Cerebellar cortex (tissue), 1 donor: Measurements from ENCODE around the gene RIPOR2.
"Not testable (repeated sequence)": the region's sequence is repeated elsewhere in the genome, so short reads cannot be mapped to it uniquely, and the experiment has no call there.

Source experiments
- DNase-seq: peaks from one replicate; pipeline ENCODE4 v3.0.0-alpha.2; 2015; ENCODE audit warnings: low spot score

The RIPOR2 gene

DNA sequence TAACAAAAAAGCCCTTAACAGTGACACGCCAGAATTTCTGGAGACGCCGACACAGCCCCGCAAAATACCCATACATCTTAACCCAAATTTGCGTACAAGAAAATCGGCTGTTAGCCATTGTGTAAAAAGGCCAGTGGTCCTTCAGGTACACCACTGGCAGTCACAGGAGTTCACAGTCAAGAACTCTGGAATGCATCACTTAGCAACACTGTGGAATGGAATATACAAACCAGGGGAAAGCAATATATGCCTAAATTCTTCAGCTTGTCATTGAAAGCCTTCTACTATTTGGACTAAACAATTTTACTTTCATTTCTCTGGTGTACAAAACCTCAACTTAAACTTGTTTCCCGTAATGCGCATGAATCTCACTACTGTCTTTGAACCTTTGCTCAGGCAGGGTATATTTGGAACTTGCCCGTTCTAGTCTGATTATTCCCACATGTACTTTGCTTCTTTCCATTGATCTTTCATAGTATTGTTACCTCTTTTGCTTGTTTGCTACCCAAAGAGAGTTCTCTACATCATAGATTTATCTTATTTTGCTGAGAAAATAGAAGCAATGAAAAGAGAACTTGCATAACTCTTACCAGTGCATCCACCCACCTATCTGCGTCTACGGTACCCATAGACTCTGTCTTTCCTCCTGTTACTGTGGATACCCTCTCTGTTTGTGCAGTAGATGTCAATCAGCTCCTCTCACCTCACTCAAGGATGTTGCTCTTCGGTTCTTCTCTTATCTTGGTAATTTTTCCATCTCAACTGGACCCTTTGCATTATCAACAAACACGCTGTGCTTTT is 136.8 kb downstream of the RIPOR2 start, which contains the start of gene ARMH2:
Gene ARMH2 (minus strand): TSS at position 178 of the 801 bp plus-strand sequence. CDS start 60 bp downstream, at position 118.
- no peak for DNase-seq

DNA sequence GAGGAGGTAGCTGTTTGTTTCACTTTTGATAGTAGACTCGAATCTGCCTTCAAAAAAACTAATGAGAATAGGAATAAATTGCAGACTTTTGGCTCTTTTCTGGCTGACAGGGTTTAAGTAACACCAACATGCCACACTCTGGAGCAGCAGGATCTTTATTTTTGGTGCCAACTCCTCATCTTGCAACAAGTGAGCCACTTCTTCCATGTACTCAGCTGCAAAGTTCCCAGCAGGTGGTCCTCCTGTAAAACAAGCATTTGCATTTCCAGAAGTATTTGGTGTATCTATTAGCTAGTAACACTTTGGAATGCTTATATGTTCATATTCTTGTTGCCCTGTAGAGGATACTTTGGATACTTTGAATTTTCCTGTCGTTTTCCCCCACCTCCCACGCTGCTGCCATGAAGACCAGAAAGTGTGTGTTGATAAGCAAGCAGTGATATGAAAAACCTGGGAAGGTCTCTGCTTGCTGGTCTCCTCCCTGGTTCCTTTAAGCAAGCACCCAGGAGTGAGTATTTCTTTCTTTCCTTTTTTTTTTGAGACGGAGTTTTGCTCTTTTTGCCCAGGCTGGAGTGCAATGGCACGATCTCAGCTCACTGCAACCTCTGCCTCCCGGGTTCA is 138.1 kb downstream of the RIPOR2 start:
- DNase-seq = no peak

- no peak for DNase-seq
Measured at GRCh38 chr6:24796616-24797290, 139.0 kb downstream of the RIPOR2 start.

GRCh38 chr6:24795106-24795505 is 140.7 kb downstream of the RIPOR2 start:
- DNase-seq = no peak

DNA sequence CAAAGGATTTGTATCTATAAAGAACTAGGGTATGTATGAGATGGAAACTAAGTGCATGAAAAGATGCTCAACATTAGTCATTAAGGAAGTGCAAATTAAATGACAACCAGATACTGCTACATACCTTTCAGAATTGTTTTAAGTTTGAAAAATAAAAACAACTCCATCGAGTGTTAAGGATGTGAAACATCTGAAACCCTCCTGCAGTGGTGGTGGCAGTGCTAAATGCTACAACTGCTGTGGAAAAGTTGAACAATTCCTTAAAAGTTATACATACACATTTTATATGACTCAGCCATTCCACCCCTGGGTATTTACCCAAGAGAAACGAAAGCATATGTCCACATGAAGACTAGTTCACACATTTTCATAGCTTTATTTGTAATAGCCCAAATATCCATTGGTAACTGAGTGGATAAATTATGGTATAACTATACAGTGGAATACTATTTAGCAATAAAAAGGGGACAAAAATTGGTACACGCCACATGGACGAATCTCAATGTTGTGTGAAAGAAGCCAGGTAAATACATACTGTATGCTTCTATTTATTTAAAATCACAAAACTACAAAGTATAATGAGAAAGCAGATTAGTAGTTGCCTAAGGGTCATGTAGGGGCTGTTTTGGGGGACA is 147.6 kb downstream of the RIPOR2 start:
- DNase-seq = no peak

GRCh38 chr6:24780206-24780605 is 155.6 kb downstream of the RIPOR2 start:
- no peak for DNase-seq

DNA sequence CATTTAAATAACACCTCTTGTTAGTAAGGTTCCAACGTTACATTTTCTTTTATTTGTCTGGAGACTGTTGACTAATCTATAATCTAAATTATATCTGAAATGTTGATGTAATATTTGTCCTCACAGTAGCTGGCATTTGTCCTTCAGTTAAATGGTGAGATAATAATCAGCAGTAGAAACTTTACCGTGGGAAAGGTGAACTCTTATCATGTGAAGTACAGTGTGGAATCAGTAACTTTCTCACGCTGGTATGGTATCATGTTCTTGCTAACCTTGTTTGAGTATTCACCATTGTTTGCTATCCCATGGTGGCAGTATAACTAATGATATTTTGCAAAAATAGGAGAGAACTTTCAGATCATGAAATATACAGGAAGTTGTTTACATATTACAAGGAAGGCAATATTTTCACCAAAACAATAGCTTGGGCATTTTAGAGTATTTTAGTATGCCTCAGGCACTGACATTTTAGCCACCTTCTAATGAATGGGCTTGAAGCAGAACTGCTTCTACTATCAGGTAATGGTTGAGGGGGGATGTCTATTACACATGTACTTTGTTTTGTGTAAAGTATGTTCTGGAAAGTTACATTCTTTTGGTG is 156.2 kb downstream of the RIPOR2 start:
- DNase-seq = no peak

DNA sequence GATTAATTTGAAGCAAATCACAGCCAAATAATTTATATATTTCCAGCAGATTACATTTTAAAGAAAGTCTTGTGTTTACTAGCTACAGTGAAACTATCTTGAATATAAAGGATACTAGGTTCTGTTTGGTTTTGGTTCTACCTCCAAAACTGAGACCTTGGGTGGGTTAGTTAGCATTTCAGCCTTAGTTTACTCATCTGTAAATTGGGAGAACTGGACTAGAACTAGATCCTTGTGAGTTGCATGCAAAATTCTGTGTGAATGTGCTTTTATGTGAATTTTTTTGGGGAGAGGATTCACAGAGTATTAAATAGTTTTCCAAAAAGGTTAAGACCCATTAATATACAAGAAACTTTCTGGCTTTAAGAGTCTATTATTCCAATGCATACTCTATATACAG is 156.9 kb downstream of the RIPOR2 start:
- DNase-seq = no peak

DNA sequence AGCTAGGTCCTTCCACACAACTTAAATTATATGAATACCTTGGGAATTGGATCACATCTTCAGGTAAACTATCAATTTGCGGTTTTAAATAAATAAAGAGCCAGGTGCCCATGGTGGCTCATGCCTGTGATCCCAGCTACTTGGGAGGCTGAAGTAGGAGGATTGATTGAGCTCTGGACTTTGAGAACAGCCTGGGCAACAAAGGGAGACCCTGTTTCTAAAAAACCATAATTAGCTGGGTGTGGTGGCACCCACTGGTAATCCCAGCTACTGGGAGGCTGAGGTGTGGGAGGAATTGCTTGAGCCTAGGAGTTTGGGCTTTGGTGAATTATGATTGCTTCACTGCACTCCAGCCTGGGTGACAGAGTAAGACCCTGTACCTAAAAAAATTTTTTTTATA is 157.6 kb downstream of the RIPOR2 start:
- no peak for DNase-seq

- DNase-seq = no peak
Measured at GRCh38 chr6:24777227-24777626, 158.5 kb downstream of the RIPOR2 start.

DNA sequence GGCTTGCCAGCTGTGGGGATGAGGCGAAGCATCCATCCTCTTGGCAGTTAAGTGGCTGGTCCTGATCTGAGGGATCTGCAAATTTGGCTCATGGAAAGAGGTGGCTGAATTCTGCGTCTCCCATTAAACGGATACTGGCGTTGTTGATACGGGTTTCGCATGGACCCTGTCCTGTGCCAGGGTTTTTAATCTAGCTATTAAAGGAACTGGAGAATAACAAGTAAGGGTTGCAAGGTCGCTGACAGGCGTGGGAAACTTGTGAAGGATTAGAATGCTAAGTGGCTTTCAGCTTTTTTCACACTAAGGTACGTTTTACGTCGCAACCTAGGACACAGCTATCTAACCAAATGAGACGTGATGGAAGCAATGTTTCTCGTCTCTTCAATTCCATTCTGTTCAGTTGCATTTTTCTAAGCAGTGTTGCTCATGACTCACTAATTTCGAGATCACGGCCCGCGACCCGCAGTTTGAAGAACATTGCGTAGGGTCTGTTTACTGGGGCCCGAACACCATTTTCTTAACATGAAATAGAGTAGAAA is 160.2 kb downstream of the RIPOR2 start:
- no peak for DNase-seq

GRCh38 chr6:24774696-24775519 is 160.9 kb downstream of the RIPOR2 start, which contains the start of gene GMNN:
Gene GMNN (plus strand): TSS chr6:24774937. CDS start chr6:24777247, 2,310 bp downstream.
- DNase-seq = peak; percentile 96

GRCh38 chr6:24768361-24768760 is 167.4 kb downstream of the RIPOR2 start:
- DNase-seq = no peak

GRCh38 chr6:24766680-24767462 is 168.9 kb downstream of the RIPOR2 start:
- DNase-seq = peak; percentile 22

DNA sequence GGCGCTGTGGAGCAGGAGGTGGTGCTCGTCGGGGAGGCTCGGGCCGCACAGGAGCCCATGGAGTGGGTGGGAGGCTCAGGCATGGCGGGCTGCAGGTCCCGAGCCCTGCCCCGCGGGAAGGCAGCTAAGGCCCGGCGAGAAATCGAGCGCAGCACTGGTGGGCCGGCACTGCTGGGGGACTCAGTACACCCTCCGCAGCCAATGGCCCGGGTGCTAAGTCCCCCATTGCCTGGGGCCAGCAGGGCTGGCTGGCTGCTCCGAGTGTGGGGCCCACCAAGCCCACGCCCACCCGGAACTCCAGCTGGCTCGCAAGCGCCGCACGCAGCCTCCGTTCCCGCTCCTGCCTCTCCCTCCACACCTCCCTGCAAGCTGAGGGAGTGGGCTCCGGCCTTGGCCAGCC is 169.8 kb downstream of the RIPOR2 start:
- not testable (repeated sequence) for DNase-seq

- not testable (repeated sequence) for DNase-seq
Measured at GRCh38 chr6:24764833-24765828, 170.6 kb downstream of the RIPOR2 start.

DNA sequence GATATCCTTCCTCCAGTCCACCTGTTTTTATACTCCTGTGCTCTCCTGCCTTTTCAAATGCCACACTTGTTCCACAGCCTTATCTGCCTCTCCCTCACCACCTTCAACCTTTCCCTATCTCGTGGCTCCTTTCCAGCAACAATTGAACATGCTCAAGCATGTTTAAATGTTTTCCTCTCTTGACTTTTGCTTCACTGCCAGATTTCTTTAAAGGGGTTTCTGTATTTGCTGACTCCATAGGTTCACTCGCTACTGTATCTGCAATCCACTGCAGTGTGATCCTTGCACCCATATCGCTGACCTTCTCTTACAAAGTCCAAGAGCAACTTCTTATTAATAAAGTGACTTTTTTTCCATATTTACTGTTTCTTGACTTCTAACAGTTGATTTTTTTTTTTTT is 172.2 kb downstream of the RIPOR2 start:
- no peak for DNase-seq

- DNase-seq = no peak
Measured at GRCh38 chr6:24761851-24762250, 173.9 kb downstream of the RIPOR2 start.
